D721Med (cell line): ENCODE results near the gene SLC24A3.

ENCODE experiments used
- DNase-seq: peaks from one replicate; pipeline ENCODE4 v3.0.0; 2011; ENCODE audit warnings: low spot score; ENCODE audit not compliant: insufficient read length
- FAIRE-seq: peaks from 2 replicates; lab custom pipeline; 2011; peaks lifted over from hg19 to GRCh38; lab: Jason Lieb, UNC
- CTCF ChIP-seq: IDR thresholded peaks from 2 replicates; pipeline ENCODE4 v1.5.1; 2012; ENCODE audit warnings: mild to moderate bottlenecking, control low read depth; ENCODE audit not compliant: insufficient read depth; ENCODE audit errors: missing control alignments

SLC24A3 gene

GRCh38 chr20:19252451-19253120 lies 40.1 kb downstream of the SLC24A3 start:
- FAIRE-seq (no peak), DNase-seq (no peak)
- TF ChIP-seq CTCF = no peak

GRCh38 chr20:19253316-19253715 lies 40.9 kb downstream of the SLC24A3 start:
- DNase-seq (no peak), FAIRE-seq (no peak)
- no peak for TF ChIP-seq CTCF

GRCh38 chr20:19253916-19254820 lies 41.7 kb downstream of the SLC24A3 start:
- no peak for TF ChIP-seq CTCF
- no peak for DNase-seq
- no peak for FAIRE-seq

- FAIRE-seq = no peak
- no peak for DNase-seq
- TF ChIP-seq CTCF = no peak
Observed at GRCh38 chr20:19254956-19255355, 42.5 kb downstream of the SLC24A3 start.

GRCh38 chr20:19256085-19256484 lies 43.6 kb downstream of the SLC24A3 start:
- FAIRE-seq (no peak), DNase-seq (no peak)
- TF ChIP-seq CTCF = no peak

GRCh38 chr20:19256906-19257595 lies 44.6 kb downstream of the SLC24A3 start:
- TF ChIP-seq CTCF = no peak
- FAIRE-seq (no peak), DNase-seq (no peak)
